GM19397 (cell line): ENCODE data around the gene COLEC12.

Source experiments
- ATAC-seq: cut with Tn5 transposase; IDR thresholded peaks from one replicate; pipeline ENCODE4 v1.9.1; 2021; ENCODE audit warnings: mild to moderate bottlenecking, moderate library complexity; ENCODE audit not compliant: unreplicated experiment

The COLEC12 gene

DNA sequence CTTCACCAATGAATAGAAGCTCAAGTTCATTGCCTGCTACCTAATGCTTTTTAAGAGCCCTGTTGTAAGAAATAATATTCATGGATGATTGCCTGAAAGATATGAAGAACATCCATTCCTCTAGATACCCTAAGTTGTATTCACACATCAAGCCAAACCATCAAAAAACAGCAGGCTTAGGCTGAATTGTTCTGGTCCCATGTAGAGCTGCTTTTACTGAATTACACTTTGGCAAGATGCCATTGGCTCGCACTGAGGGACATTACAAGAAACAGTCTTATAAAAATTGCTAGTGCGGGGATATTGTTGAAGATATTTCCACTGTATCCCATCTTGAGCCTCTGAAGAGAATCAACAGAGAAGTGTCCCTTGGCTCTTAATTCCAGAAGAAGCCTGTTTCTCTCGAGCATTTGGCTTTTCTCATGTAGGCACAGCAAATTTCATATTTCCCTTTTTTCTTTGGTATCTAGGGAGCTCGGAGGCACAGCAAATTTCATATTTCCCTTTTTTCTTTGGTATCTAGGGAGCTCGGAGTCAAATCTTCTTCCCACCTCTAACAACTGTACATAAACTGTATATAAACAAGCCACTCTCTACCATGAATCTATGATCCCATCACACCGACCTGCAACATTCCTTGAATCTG is 107.5 kb downstream of the COLEC12 start:
- ATAC-seq, result no peak

DNA sequence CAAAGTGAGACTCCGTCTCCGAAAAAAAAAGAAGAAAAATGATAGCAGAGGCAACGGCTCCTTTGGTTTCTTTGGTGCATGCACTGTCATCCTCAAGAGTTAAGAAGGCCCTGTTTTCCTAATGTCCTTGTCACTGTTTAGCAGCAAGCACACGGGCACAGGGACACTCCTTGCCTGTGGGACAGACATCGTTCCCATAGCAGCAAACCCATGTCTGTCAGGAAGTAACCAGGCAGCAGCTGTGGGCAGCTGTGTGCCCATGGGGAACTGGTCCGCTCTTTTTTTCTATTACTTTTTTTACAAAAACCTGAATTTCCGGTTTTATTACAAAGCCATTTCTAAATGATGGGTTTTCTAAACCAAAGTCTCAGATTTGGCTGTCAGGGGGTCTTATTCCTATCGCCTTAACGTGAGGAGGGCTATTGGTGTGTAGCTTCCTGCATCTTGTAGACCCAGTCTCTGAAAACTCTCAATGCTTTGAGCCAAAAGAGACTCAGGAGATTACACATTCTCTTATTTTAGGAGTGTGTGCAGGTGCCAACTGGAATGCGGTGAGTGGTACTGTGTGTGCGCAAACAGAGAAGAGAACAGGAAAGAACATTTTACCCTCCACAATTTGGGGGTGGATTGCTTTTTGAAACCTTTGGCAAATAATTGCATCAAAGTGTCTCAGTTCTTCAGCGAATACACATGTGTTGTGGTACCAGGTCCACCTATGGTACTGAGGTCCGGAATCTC is 109.6 kb downstream of the COLEC12 start:
- ATAC-seq, result no peak

DNA sequence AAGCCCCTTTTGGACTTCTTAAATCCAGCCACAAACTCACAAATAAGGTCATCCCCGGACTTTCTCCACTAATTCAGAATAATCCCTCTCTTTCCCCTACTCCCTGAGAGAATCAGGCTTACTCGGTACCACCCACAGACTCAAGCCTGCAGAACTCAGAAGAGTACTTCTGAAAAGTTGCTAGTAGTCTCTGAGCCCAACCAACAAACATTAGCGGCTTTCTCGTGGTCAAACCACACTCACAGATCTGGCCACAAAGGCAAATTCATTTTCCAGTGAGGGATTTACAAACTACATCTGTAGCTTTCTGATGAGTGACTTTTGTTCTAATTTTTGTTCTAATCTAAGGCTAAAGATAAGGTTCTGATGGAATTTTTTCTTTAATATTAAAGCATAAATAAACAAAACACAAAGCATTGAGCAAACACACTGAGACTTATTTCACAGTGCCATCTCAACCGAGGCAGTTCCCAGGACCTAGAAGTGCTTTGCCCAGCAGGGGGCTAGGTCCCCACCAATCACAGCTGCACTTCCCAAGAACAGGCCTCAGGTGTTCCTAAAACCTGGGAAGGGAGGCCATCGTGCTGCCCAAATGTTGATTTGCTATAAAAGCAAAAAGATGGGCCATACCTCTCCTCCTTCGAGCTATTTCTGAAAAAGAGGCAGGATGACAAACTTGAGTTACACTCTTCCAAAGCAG is 110.7 kb downstream of the COLEC12 start:
- ATAC-seq, result no peak

DNA sequence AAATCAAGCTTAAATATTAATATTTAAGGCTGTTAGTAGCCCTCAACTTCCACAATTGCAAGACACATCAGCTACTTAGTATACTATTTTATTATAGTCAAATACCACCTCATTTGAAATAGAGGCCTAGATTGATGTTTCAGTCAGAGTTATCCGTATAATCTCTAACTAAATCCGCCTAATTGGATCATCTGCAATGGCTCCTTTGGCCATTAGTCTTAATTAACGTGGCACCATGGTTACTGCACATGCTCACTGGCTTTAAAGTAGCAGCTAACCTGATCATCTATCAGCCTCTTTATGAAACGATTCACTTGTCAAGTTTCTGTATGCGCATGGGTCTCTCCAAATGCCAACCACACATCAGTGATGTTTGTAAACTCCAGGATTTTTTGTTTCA is 112.3 kb downstream of the COLEC12 start:
- no peak for ATAC-seq

DNA sequence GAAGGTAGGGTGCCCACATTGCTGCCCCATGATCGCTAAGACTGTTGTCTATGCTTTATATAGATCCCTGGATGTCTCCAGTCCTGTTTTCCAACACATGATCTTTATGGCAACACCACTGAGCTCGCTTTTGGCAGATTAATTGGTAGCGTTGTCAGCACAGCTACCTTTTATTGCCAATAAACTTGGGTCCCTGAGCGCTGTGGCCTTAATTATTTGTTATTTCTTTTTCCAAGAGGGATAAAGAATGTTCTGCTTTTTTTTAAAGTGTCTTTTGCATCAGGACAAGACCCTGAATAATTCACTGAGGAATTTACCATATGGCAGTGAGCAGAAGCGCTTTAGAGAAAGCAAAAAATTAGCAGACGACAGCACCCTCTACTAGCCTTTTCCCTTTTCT is 113.5 kb downstream of the COLEC12 start:
- no peak for ATAC-seq

DNA sequence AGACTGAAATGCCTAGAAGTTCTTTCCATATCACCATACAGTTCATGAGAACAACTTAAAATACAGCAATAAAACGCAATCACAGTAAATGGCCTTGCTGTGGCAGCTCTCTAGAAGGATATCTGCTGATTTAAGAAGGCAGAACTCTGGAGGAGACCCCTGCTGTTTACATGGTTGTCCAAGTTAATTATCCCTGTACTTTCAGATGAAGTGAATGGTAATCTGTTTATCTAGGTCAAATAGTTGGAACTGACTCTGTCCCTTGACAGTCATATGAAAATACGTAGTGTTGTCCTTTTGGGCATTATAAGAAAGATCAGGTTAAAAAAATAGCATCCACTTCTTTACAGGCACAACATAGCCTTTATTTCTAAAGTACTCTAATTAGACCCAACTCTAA is 115.6 kb downstream of the COLEC12 start:
- ATAC-seq, result no peak

DNA sequence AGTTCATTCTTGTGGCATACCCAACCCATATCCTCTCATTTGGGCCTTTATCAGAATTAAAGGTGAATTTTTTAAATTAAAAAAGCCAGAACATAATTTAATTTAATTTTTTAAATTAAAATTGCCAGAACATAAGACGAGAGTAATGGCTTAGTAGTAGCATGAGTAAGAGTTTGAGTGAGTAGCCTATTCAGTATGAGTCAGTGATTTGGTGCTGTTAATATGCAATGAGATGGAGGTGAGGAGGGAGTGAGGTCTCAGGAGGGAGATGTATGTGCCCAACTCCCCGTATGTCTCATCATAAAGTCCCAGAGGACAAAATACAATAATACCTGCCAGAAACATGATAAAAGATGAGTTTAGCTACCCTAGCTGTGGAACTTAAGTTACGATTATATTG is 117.4 kb downstream of the COLEC12 start:
- ATAC-seq, result no peak

DNA sequence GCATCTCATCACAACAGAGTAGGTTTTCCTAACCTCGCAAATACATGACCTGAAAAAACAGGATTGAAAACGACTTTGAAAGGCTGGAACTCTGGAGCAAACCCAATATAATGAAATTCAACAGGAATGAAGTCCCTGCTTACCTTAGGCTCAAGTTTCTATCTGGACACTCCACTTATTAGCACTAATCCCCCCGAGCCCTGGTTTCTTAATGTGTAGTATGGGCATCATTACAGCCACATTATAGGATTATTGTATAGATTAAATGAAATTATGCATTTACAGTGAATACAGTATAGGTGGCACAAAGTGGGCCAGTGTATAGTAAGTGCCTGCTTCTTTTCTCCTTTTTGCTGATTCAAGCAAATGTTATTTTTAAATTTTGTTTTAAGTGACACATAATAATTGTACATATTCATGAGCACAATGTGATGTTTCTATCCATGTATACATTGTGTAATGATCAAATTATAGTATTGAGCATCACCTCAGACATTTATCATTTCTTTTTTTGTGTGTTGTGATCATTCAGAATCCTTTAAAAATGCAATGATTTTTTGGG is 118.0 kb downstream of the COLEC12 start:
- ATAC-seq, result no peak

DNA sequence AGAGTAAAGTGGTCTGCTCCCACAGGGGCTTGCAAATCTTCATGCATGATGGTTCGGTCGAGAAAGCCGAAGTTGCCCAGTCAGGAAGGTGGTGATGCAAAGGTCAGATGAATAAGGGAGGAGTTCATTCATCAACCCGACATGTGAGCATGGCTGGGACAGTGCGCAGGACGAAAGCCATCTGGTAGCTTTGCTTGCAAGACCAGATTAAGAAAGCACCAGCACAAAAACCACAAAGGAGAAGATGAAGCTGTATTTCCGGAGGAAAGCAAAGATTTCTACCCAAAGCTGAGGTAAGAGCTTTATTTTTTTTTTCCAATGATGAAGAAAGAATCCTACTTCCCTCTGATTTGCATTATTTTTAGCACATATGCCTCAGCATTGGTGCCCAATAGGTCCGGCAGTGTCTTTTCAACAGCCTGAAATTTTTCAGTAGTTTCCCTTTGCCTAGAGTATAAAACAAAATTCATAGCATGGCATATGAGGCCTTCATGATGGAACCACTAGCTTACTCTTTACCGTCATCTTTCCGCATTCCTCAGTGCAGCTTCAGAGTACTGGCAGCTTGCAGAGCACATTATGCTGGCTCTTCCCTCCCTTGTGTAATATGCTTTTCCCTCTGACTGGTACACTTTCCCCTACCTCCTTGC is 120.7 kb downstream of the COLEC12 start:
- no peak for ATAC-seq

DNA sequence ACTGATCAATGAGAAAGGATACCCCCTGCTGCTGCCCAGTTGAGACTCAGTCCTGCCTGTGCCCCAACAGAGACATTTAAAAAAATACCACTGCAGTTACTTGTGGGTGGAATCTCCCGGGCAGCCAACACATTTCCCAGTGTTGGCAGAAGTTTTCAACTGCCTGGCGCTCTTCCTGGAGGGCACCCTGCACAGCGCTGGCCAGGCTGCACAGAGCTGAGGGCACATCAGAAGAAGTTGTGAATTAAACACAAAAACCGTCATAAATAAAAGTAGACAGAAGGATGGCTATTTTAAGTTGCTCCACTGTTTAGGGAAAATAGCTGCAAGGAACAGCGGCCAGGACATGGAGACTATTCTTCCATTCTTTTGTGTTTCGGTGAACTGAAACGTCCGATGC is 122.4 kb downstream of the COLEC12 start:
- no peak for ATAC-seq

DNA sequence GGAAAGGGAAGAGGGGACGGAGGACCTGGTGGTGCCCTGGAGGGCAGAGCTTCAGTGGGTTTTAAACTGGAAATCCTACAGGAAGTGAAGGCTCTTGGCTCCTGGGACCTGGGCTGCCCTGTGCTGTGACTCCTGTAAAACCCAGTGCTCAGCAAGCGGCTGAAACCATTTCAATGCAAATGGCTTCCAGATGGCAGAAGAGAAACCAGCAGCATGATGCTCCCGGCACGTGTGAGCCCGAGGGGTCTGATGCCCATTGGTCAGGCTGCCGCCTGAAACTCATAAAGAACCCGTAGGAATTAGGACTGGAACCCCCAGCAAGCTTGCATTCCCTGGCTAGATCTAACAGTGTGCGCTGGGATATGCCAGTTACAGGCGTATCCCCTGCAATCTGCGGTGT is 123.4 kb downstream of the COLEC12 start:
- ATAC-seq, result no peak

DNA sequence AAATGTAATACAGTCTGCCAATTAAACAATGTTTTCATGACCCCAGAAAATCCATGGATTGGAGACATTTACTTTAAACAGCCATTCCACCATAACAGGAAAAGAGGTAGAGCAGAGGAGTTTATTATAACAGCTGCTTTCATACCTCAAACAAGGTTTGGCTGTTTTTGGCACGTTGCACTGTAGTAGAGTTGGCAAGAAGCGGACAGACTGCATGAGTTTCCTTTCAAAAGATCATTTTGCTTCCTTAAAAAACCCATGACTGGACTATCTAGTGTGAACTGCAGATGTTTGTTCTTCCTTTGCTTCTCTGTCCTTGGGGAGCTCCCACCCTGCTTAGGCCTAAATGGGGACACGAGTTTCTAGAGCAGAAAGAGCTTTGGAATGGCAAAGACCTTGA is 124.2 kb downstream of the COLEC12 start:
- ATAC-seq, result no peak

DNA sequence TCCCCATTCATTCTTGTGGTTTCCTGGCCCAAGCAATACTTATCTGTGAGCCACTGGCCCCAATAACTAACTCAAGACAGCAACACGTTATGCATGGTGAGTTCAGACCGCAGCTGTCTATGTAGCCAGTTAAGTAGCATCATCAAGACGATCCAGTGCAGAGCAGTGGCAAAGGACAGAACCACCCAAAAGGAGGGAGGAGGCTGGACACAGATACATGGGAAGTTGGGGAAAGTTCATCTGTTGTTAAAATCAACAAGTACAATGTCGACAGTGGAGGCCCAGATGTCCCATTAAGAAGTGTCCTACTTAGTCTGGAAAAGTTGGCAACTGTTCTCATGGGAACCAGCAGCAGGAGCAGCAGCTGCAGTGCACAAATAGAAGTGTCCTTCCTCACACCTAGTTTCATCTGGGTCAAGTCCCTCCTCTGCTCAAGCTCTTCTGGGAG is 125.8 kb downstream of the COLEC12 start:
- ATAC-seq, result peak; percentile 81

DNA sequence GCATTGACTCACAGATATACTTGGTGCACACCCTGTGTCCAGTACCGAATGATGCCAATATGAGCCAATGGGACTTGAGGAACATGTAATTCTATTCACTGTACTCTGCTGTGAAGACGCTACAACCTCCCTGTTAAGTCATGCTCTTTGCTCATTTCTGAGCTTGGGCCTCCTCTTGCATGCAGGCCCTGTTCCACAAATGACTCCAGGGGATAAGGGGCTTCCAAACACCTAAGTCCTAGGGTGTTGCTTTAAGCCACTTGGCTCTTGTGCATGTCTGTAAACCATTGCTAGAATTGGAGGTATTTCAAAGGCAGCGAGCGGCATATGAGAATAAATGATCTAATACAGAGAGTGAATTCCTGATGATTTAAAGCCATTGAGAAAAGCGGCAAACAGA is 126.7 kb downstream of the COLEC12 start:
- no peak for ATAC-seq

DNA sequence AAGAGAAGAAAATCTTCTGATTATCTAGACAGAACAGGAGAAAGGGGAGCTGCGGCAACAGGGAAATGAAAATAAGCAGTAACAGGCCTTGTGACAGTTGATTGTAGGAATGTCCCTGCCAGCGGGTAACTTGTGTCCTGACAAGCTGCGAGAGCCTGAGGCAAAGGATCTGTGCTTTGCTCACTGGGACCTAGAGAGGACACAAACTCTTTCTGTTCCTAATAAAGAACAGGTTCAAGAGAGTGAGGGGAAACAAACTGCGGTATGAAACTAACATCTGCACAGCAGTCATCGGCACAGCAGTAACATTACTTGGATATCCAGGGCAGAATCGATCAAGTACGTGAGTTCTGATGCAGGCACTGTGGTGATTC is 128.9 kb downstream of the COLEC12 start:
- no peak for ATAC-seq

DNA sequence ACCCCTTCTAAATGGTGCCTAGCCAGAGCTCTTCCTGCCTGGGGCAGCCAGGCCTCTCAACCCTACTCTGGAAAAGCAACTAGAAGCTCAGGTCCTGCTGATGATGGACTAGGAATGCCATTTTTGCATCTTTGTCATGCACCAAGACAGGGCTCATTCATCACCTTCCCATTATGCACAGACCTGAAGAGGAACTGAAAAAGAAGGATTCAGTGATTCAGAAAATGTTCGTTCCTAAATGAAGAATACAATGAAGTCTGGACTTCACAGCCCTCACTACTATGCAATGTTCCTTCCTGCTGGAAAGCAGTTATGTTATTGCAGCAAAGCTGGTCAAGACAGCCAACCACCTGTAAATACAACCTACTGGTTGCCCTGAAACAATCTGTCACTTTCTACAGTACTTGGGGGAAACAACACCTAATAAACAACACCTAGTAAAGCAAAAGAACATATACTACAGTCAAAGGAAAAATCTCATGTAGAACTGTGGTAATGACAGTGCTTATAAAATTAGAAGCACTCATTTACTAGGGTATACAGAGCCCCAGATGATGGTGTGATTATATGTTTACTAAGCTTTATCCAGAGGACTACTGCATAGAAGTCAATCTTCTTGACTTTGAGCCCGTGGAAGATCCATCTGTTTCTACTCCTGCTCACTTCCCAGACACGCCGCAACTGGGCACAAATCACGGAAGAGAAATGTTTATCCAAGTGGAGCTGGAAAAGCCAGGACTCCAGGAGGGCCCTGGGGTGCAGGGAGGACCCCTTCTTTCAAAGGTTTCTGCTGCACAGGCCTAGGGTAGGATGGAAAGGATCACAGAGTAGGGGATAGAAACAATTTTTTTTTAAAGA is 129.5 kb downstream of the COLEC12 start:
- no peak for ATAC-seq

DNA sequence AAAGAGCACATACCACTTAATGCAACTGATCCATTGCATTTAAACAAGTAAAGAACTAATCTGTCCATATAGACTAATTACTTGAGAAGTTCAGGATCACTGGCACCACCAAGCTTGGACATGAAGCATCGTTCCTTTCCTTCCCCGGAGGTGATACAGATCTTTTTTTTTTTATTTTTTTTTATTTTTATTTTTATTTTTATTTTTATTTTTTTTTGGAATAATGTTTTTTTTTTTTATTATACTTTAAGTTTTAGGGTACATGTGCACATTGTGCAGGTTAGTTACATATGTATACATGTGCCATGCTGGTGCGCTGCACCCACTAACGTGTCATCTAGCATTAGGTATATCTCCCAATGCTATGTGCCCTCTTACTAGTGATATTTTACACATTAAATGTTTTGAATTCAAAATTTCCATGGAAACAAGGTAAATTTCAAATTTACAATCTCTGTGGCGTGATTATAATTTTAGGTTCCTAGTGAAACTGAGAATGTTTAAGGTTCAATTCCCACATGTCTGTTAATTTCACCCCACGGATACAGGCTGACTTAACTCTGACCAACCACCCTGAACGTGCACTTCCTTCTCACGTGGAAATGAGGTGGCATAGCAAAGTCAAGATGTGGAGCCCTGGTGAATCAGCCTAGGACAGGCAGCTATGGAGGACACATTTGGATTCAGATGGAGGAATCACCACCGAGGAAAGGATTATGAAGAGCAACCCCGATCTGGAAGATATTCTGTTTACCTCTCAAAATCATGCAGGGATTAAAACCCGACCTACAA is 131.1 kb downstream of the COLEC12 start:
- no peak for ATAC-seq

DNA sequence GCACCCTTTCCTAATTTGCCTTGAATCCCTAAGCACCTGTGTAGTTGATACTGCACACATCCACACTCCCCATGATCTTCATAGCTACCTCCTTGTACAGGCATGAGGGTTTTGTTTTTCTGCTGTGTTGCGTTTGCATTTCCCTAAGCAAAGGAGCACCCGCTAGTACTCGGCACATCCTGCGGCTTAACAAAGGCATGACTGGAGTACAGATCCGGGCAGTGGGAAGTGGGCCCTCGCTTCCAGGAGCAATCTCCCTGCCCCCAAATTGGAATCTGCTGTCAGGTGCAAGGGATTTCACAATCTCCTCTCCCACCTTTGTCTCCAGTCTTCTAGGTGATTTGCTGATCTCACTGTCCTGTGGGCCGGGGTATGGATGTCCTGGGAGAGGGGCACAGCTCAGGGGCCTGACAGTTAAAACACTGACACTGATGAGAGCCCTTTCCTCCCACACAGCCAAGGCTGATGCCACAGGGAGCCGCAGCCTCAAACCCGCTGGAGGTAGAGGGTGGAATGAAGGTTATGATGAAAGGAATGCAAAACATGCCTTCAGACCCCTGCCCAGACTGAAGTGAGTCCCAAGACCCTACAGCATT is 133.9 kb downstream of the COLEC12 start:
- ATAC-seq, result no peak

DNA sequence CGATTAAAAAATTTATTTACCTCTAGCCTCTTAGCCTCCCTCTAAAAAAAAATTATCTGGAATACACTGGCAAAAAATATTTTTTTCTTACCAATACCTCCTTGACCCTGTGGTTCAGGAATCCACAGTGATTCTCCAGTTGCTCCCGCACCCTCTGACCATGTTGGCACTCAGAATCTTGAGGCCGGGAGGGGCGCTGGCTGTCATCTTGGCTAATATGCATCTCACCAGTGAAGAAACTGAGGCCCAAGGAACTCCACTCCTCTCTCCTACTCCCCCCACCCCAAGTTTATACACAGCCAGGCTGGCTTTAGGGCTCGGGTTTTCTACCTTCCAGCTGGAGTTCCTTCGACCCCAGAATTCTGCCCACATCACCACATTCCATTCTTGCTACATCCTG is 134.8 kb downstream of the COLEC12 start:
- ATAC-seq, result no peak
